Measurements from ENCODE around the gene GNAL. TPM values are rescaled to one million over a fixed set of nuclear protein-coding genes. Genes with fewer than 3 reads are reported as not detected.

The GNAL gene
- total and polyA plus RNA-seq, 2 experiments from 2014 or later = 7.5 to 21.6 TPM

DNA sequence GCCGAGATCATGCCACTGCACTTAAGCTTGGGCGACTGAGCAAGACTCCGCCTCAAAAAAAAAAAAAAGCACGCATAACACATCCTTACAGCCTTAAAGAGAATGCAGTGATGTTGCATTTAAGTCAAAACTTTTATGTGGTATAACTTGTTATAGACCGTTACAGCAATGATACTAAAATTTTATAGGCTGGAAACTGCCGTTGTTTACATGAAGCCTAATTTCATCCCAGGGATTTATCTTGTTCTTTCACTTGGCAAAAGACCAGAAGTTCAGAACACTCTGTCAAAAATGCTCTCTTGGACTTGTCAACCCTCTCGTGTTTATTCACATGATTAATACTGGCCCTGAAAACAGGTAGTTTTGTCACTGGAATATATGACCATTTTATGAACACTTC is 7.4 kb downstream of the GNAL start (continued):
- TF ChIP-seq, protein P1, sequence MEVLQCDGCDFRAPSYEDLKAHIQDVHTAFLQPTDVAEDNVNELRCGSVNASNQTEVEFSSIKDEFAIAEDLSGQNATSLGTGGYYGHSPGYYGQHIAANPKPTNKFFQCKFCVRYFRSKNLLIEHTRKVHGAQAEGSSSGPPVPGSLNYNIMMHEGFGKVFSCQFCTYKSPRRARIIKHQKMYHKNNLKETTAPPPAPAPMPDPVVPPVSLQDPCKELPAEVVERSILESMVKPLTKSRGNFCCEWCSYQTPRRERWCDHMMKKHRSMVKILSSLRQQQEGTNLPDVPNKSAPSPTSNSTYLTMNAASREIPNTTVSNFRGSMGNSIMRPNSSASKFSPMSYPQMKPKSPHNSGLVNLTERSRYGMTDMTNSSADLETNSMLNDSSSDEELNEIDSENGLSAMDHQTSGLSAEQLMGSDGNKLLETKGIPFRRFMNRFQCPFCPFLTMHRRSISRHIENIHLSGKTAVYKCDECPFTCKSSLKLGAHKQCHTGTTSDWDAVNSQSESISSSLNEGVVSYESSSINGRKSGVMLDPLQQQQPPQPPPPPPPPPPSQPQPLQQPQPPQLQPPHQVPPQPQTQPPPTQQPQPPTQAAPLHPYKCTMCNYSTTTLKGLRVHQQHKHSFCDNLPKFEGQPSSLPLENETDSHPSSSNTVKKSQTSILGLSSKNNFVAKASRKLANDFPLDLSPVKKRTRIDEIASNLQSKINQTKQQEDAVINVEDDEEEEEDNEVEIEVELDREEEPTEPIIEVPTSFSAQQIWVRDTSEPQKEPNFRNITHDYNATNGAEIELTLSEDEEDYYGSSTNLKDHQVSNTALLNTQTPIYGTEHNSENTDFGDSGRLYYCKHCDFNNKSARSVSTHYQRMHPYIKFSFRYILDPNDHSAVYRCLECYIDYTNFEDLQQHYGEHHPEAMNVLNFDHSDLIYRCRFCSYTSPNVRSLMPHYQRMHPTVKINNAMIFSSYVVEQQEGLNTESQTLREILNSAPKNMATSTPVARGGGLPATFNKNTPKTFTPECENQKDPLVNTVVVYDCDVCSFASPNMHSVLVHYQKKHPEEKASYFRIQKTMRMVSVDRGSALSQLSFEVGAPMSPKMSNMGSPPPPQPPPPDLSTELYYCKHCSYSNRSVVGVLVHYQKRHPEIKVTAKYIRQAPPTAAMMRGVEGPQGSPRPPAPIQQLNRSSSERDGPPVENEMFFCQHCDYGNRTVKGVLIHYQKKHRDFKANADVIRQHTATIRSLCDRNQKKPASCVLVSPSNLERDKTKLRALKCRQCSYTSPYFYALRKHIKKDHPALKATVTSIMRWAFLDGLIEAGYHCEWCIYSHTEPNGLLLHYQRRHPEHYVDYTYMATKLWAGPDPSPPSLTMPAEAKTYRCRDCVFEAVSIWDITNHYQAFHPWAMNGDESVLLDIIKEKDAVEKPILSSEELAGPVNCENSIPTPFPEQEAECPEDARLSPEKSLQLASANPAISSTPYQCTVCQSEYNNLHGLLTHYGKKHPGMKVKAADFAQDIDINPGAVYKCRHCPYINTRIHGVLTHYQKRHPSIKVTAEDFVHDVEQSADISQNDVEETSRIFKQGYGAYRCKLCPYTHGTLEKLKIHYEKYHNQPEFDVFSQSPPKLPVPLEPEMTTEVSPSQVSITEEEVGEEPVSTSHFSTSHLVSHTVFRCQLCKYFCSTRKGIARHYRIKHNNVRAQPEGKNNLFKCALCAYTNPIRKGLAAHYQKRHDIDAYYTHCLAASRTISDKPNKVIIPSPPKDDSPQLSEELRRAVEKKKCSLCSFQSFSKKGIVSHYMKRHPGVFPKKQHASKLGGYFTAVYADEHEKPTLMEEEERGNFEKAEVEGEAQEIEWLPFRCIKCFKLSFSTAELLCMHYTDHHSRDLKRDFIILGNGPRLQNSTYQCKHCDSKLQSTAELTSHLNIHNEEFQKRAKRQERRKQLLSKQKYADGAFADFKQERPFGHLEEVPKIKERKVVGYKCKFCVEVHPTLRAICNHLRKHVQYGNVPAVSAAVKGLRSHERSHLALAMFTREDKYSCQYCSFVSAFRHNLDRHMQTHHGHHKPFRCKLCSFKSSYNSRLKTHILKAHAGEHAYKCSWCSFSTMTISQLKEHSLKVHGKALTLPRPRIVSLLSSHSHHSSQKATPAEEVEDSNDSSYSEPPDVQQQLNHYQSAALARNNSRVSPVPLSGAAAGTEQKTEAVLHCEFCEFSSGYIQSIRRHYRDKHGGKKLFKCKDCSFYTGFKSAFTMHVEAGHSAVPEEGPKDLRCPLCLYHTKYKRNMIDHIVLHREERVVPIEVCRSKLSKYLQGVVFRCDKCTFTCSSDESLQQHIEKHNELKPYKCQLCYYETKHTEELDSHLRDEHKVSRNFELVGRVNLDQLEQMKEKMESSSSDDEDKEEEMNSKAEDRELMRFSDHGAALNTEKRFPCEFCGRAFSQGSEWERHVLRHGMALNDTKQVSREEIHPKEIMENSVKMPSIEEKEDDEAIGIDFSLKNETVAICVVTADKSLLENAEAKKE (CRISPR knock-in tag; IDR thresholded peaks at IDR 0.05) = no peak
- no peak for TF ChIP-seq JUNB (IDR thresholded peaks at IDR 0.05; ENCODE audit: unreplicated experiment)

DNA sequence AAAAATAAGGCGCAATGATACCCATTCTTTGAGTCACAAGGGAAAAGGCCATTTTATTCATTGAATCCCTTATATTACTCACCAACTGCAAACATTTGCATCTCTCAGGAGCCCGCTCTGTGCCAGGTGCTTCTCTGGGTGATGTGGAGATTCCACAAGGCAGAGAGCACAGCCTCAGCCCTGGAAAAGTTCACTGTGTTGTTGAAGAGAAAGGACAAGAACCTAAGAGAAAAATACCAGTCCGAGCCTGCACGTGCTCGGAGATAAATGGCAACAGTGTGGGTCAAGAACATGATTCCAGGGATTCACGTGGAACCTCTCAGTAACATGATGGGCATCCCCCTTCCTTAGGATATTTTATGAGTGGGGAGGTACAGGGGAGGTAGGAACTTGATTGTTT is 11.8 kb downstream of the GNAL start:
- Mint-ChIP-seq H3K4me1 (no peaks in the 10 kb centered on the region; the same call in 2 of the 3 replicates), H3K36me3 (ENCODE audit: low read depth) (no peaks in the 10 kb centered on the region), H3K27ac (no peak overlapping the region), H3K4me3 (no peak overlapping the region), H3K27me3 (ENCODE audit: insufficient read depth, low read depth, poor library complexity) (peaks cover 5% of the 10 kb centered on the region), H3K9me3 (no peaks in the 10 kb centered on the region)
- no peaks in the 10 kb centered on the region for H3F3A ChIP-seq (replicated peaks; ENCODE audit: low read depth)
- H3K79me2 ChIP-seq (replicated peaks; ENCODE audit: insufficient read depth) = no peaks in the 10 kb centered on the region
- no peak overlapping the region for H2AFZ ChIP-seq
- H3K4me3 ChIP-seq = no peak overlapping the region
- ATAC-seq = no peak
- DNase-seq (ENCODE audit: low spot score) = no peak
- H3K27ac ChIP-seq (ENCODE audit: low read depth) = no peak overlapping the region
- H3K9me2 ChIP-seq (ENCODE audit: insufficient read depth) = no peaks in the 10 kb centered on the region
- H3K4me2 ChIP-seq = no peak overlapping the region
- no peaks in the 10 kb centered on the region for H3K27me3 ChIP-seq (ENCODE audit: insufficient read depth)
- TF ChIP-seq, protein P1 (CRISPR knock-in tag; IDR thresholded peaks at IDR 0.05) = no peak
- no peak for TF ChIP-seq NANOG (IDR thresholded peaks at IDR 0.05; ENCODE audit: borderline replicate concordance)
- TF ChIP-seq ZNF114 (CRISPR knock-in tag; IDR thresholded peaks at IDR 0.05) = no peak
- no peak for TF ChIP-seq EZH2phosphoT487 (IDR thresholded peaks at IDR 0.05; ENCODE audit: unreplicated experiment)
- TF ChIP-seq, protein P2, sequence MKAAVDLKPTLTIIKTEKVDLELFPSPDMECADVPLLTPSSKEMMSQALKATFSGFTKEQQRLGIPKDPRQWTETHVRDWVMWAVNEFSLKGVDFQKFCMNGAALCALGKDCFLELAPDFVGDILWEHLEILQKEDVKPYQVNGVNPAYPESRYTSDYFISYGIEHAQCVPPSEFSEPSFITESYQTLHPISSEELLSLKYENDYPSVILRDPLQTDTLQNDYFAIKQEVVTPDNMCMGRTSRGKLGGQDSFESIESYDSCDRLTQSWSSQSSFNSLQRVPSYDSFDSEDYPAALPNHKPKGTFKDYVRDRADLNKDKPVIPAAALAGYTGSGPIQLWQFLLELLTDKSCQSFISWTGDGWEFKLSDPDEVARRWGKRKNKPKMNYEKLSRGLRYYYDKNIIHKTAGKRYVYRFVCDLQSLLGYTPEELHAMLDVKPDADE (IDR thresholded peaks at IDR 0.05) = no peak
- TF ChIP-seq POLR2AphosphoS5 (IDR thresholded peaks at IDR 0.05; ENCODE audit: low read depth) = no peak
- no peaks in the 10 kb centered on the region for H4K20me1 ChIP-seq (replicated peaks; ENCODE audit: insufficient read depth)
- H3K4me1 ChIP-seq (ENCODE audit: insufficient read depth) = no peaks in the 10 kb centered on the region
- H3K36me3 ChIP-seq (ENCODE audit: insufficient read depth) = no peaks in the 10 kb centered on the region

Data from GM23338 (cell line).